ENCODE data around the gene TRMT44.
"Not testable (repeated sequence)": the region's sequence is repeated elsewhere in the genome, so short reads cannot be mapped to it uniquely, and the experiment has no call there.

The TRMT44 gene

DNA sequence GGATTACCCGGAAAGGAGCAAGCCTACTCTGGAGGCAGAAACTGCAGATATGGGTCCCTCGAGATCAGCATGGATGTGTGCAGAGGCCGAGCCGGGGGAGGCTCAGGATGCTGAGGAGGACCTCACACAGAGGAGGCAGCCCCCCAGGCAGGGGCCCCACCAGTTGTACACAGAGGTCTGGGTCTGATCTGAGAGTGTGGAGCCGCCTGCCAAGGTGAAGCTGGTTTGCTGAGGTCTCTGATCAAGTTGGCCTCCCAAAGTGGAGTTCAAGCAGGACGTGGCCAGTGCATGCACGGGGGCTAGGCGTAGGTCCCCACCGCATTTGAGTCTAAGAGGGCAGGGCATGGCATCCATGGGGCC, 35.1 kb upstream of the TRMT44 start:
- no peak for TF ChIP-seq CTCF (IDR thresholded peaks at IDR 0.05; ENCODE audit: borderline replicate concordance, control extremely low read depth, extremely low read depth, insufficient read depth, missing control alignments)
- in situ Hi-C loops (cut with MboI; ENCODE audit: low sequenced_read_pairs, unreplicated experiment): loop anchor here (10.0 kb wide), 1 partner anchor 161 kb away; no protein-coding TSS in a partner anchor
- no peak for DNase-seq (ENCODE audit: low spot score)

- TF ChIP-seq CTCF (IDR thresholded peaks at IDR 0.05; ENCODE audit: borderline replicate concordance, control extremely low read depth, extremely low read depth, insufficient read depth, missing control alignments): peak; percentile 28
- in situ Hi-C loops (cut with MboI; ENCODE audit: low sequenced_read_pairs, unreplicated experiment): loop anchor here (10.0 kb wide), 1 partner anchor 162 kb away; no protein-coding TSS in a partner anchor
- not testable (repeated sequence) for DNase-seq (ENCODE audit: low spot score)
Observed at GRCh38 chr4:8406887-8407286, 33.7 kb upstream of the TRMT44 start.

DNA sequence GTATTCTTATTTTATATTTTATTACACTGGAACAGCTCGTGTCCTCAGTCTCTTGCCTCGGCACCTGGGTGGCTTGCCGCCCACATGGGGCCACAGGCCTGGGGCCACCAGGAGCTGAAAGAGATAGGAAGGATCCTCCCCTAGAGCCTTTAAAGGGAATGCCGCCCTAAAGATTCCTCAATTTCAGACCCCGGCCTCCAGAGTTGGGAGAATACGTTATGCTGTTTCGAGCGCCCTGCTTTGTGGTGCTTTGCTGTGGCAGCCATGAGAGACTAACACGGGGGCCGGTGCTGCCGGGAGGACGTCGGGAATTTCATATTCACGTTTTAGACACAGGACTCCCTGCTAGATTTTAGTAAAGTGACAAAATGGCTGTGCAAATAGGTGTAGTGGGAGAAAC, 33.3 kb upstream of the TRMT44 start:
- TF ChIP-seq CTCF (IDR thresholded peaks at IDR 0.05; ENCODE audit: borderline replicate concordance, control extremely low read depth, extremely low read depth, insufficient read depth, missing control alignments): no peak
- in situ Hi-C loops (cut with MboI; ENCODE audit: low sequenced_read_pairs, unreplicated experiment): loop anchor here (10.0 kb wide), 1 partner anchor 163 kb away; no protein-coding TSS in a partner anchor
- DNase-seq (ENCODE audit: low spot score): no peak

DNA sequence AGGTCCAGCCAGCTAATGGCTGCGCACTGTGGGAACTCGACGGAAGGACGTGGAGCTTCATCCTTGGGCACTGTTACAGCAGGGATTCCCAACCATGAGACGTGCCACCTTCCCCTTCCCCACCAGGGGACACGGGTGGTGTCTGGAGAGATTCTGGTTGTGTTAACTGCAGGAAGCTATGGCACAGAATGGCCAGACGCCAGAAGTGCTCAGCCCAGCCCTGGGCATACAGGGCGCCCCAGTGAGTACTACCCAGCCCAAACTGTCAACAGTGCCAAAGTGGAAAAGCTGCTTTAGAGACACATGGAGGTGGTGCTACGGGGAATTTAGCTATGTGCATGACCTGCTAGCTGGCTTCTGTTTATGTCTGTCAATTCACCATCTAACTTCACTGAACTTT, 32.8 kb upstream of the TRMT44 start:
- in situ Hi-C loops (cut with MboI; ENCODE audit: low sequenced_read_pairs, unreplicated experiment): loop anchor here (10.0 kb wide), 1 partner anchor 163 kb away; no protein-coding TSS in a partner anchor
- TF ChIP-seq CTCF (IDR thresholded peaks at IDR 0.05; ENCODE audit: borderline replicate concordance, control extremely low read depth, extremely low read depth, insufficient read depth, missing control alignments): no peak
- DNase-seq (ENCODE audit: low spot score): no peak

- no peak for DNase-seq (ENCODE audit: low spot score)
- in situ Hi-C loops (cut with MboI; ENCODE audit: low sequenced_read_pairs, unreplicated experiment): loop anchor here (10.0 kb wide), 1 partner anchor 165 kb away; no protein-coding TSS in a partner anchor
- TF ChIP-seq CTCF (IDR thresholded peaks at IDR 0.05; ENCODE audit: borderline replicate concordance, control extremely low read depth, extremely low read depth, insufficient read depth, missing control alignments): no peak
Observed at GRCh38 chr4:8409264-8410065, 31.1 kb upstream of the TRMT44 start.

DNA sequence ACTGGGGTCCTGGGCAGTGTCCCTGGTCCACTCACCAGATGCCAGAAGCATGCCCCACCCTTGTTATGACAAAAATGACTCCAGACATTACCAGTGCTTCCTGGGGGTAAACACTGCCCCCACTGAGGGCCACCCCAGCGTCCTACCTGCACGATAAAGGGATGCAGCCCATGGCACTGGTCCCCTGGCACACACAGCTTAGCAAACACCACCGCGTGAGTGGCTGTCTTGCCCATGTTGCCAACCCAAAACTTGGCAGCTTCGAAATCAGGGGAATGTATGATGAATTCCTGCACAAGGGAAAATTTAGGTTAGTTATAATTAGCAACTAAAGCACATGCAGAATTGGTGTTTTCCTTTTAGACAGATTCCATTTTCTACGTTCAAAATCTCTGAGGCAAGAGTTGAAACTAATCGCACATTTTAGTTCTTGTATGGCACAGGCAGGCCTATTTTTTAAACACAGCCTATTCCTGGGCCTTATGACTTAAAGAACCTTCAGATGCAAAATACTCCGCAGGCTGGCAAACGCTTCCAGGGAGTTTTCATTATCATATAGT, 30.4 kb upstream of the TRMT44 start:
- TF ChIP-seq CTCF (IDR thresholded peaks at IDR 0.05; ENCODE audit: borderline replicate concordance, control extremely low read depth, extremely low read depth, insufficient read depth, missing control alignments): no peak
- in situ Hi-C loops (cut with MboI; ENCODE audit: low sequenced_read_pairs, unreplicated experiment): no loop called here

More for the DNA sequence above, 30.4 kb upstream of the TRMT44 start:
- no peak for DNase-seq (ENCODE audit: low spot score)
